ENCODE measurements around the gene HRH1. TPM values are rescaled to one million over a fixed set of nuclear protein-coding genes. Genes with fewer than 3 reads are reported as not detected.

HRH1 gene
- total and polyA plus RNA-seq, 2 of the 13 experiments (the other 11 are each of a cell fraction or from before 2014, with no cell fraction given), result not detected

- Histone ChIP-seq H3K9ac (ENCODE audit: insufficient read depth, low read depth, low read length) (no peak overlapping the region), H3K4me1 (ENCODE audit: insufficient read depth, low read length) (no peaks in the 10 kb centered on the region), H3K4me3 (replicated peaks in 1 of 3; ENCODE audit: insufficient read depth in 1 of 3, low read depth in 2 of 3, low read length in 3 of 3) (no peak overlapping the region), H3K4me2 (ENCODE audit: low read depth, low read length) (no peak overlapping the region), H3K36me3 (replicated peaks in 1 of 2; ENCODE audit: control insufficient read depth in 1 of 2, insufficient read depth in 2 of 2, low read length in 2 of 2) (no peaks in the 10 kb centered on the region), H3K9me3 (ENCODE audit: low read length) (no peaks in the 10 kb centered on the region), H3K27ac (ENCODE audit: extremely low read length, insufficient read depth, low read length) (no peak overlapping the region), H3K27me3 (ENCODE audit: control insufficient read depth in 1 of 2, insufficient read depth in 2 of 2, low read length in 2 of 2) (peaks cover 1 to 24% of the 10 kb centered on the region in 2 experiments; a peak in 4 of 5 replicates), H2AFZ (ENCODE audit: low read length) (no peak overlapping the region), H4K20me1 (ENCODE audit: insufficient read depth, low read length) (no peaks in the 10 kb centered on the region), H3K79me2 (ENCODE audit: insufficient read depth, low read length) (no peaks in the 10 kb centered on the region)
- TF ChIP-seq MNT (IDR thresholded peaks at IDR 0.05) (peak; percentile 66), ZBTB49 (CRISPR knock-in tag; IDR thresholded peaks at IDR 0.05; ENCODE audit: borderline replicate concordance) (no peak), USF2 (IDR thresholded peaks at IDR 0.05; ENCODE audit: low read depth, low read length) (0 out of 2 replicates have a peak, but pooled peaks have one; percentile 9), USF2 (CRISPR knock-in tag; IDR thresholded peaks at IDR 0.05; ENCODE audit: borderline replicate concordance) (no peak)
- DNase-seq (ENCODE audit: low spot score), result no peak
- ChIA-PET POLR2A (no interaction called here), CTCF (ENCODE audit: low intra/inter-chr PET ratio, low total read pairs) (no interaction called here)
- 19% methylated on average over 3 of the region's 3 CpGs for WGBS (ENCODE audit: low lambda C conversion rate)
- FAIRE-seq, result no peak
- intact Hi-C loops (cut with micrococcal nuclease; ENCODE audit: unreplicated experiment) (no loop called here), in situ Hi-C loops (cut with HindIII; ENCODE audit: extremely low pct_ligation_motif_present, low pct_unique_long_range_greater_than_20kb) (no loop called here)
- no peak for ATAC-seq
- no TSS peak for BruUV-seq (replicated peaks)
These were observed 69.7 kb downstream of the HRH1 start for GRCh38 chr3:11224010-11224409.
